H1 (cell line): ENCODE results near the gene RNF141.

Experiments used
- CTCF ChIP-seq, 3 experiments: IDR thresholded peaks; 1 replicate in 2 of 3; 2 replicates in 1 of 3; pipeline versions ENCODE4 v1.5.1 to v1.6.1; 2011; ENCODE audit warnings: low read length in 3 of 3, mild to moderate bottlenecking in 3 of 3, inconsistent platforms in 2 of 3, low read depth in 1 of 3, moderate library complexity in 1 of 3; ENCODE audit not compliant: insufficient read depth in 1 of 3; ENCODE audit errors: control extremely low read depth in 1 of 3
- POLR2A ChIP-seq, 2 experiments: IDR thresholded peaks; 1 replicate in 1 of 2; 2 replicates in 1 of 2; pipeline ENCODE4 v1.6.1; 2011; ENCODE audit warnings: low read depth in 2 of 2, low read length in 2 of 2, mild to moderate bottlenecking in 2 of 2; ENCODE audit errors: control extremely low read depth in 1 of 2
- TAF7 ChIP-seq: optimal IDR thresholded peaks from 2 replicates; pipeline ENCODE3; 2011; ENCODE audit warnings: low read depth, mild to moderate bottlenecking, inconsistent platforms, low read length, moderate library complexity, borderline replicate concordance

DNA sequence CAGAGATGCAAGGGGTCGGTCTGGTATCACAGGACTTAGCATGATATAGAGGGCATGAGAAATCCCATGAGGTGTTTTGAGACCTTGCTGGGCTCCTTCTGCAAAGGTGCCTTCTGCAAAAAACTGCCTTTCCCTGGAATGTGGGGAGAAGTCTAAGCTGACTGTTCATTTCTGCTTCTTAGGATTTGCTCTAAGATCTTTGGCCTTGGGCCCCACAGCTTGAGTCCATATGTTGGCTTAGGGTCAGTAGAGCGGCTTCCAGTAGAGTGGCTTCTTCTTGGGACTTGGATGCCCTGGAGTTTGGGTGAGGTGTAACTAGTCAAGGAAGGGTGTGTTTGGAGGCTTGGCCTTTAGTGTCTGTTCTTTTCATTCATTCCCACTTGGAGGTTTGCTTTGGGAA lies 48.9 kb downstream of the RNF141 start:
- TF ChIP-seq TAF7 = no peak
- no peak for TF ChIP-seq CTCF (IDR thresholded peaks at IDR 0.05; ENCODE audit: control extremely low read depth in 1 of 3, insufficient read depth in 1 of 3, low read depth in 1 of 3, low read length in 3 of 3)
- no peak for TF ChIP-seq POLR2A (IDR thresholded peaks at IDR 0.05; ENCODE audit: control extremely low read depth in 1 of 2, low read depth in 2 of 2, low read length in 2 of 2)
